ENCODE results near the gene CDIPT.

Gene CDIPT

DNA sequence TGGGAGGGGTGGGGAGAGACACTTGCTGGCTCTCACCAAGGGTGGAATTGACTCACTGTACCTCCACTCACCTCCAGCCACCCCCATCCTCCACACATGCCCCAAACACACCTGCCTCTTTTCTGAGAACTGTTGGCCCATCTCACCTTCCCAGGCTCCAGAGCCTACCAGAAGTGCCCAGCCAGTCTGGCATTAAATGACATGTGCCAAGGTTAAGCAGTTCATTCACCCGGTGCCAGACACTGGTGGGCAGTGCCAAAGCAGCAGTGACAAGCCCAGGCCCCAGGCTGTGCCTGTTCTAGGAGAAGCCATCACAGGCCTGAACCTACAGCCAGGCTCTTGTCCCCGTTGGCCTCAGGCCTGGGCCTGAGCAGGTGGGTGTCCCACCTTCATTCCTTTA lies 31.5 kb downstream of the CDIPT start:
- no peak for DNase-seq (ENCODE audit: low read depth)
- TF ChIP-seq CTCF (IDR thresholded peaks at IDR 0.05; ENCODE audit: insufficient read depth, low read depth, low read length, missing control alignments) = no peak
- H3K4me3 ChIP-seq (ENCODE audit: low read length) = no peak overlapping the region

DNA sequence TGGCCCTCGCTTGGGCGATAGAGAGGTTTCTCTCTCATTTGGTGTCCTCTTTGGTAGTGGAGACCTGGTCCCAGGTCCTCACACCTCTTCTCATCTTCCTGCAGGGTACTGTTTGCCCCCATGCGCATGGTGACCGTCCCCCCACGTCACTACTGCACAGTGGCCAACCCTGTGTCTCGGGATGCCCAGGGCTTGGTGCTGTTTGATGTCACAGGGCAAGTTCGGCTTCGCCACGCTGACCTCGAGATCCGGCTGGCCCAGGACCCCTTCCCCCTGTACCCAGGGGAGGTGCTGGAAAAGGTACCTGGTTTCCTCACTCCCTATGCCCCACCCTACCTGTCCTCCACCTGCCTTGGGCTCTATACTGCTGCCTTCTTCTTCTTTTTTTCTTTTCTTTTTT lies 32.3 kb downstream of the CDIPT start:
- DNase-seq (ENCODE audit: low read depth) = no peak
- H3K4me3 ChIP-seq (ENCODE audit: low read length) = no peak overlapping the region
- TF ChIP-seq CTCF (IDR thresholded peaks at IDR 0.05; ENCODE audit: insufficient read depth, low read depth, low read length, missing control alignments) = no peak

- no peak for DNase-seq (ENCODE audit: low read depth)
- H3K4me3 ChIP-seq (ENCODE audit: low read length) = no peak overlapping the region
- TF ChIP-seq CTCF (IDR thresholded peaks at IDR 0.05; ENCODE audit: insufficient read depth, low read depth, low read length, missing control alignments) = no peak
Measured at GRCh38 chr16:29826342-29826695, 36.7 kb downstream of the CDIPT start.

DNA sequence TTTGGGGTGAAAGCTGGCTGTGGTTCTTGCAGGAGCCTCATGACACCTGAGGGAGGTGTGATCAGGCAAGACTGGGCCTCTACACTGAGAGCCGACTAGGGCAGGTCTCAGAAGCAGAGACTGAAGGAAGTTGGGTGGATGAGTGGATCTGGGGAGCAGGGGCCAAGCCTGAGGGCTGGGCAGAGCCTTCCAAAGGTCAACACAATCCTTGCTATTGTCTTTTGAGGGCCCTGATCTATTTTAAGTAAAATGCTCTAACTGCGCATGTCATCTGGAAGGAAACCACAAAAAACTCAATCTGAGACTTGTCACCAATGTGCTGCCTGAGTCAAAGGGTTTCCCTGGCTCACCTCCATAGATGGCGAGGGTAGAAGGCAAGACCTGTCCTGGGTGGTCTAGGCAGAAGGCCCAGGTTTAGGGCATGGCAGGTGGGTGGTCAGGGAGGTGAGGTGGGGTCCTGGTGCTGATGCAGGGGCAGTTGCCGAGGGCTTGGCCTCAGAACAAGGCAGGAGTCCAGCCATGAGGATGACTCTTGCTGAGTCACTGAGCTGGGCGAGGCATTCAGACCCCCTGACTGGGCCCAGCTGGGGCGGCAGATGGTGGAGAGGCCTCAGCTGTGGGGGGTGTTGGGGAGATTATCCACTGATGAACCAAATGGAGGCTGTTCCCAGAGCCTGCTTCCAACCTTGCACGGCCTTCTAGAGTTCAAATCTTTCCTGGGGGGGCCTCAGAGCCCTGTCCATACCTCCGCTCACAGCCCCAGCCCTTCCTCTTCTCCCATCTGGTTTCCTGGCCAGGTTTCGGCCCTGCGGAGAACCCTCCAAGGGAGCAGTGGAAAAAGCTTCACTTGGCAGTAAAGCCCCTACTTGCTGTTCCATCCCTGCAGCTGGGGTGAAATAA lies 37.6 kb downstream of the CDIPT start:
- no peak for TF ChIP-seq CTCF (IDR thresholded peaks at IDR 0.05; ENCODE audit: insufficient read depth, low read depth, low read length, missing control alignments)
- no peak for DNase-seq (ENCODE audit: low read depth)
- H3K4me3 ChIP-seq (ENCODE audit: low read length) = no peak overlapping the region

GRCh38 chr16:29824589-29825144 lies 38.4 kb downstream of the CDIPT start:
- DNase-seq (ENCODE audit: low read depth) = peak; percentile 36
- no peak overlapping the region for H3K4me3 ChIP-seq (ENCODE audit: low read length)
- no peak for TF ChIP-seq CTCF (IDR thresholded peaks at IDR 0.05; ENCODE audit: insufficient read depth, low read depth, low read length, missing control alignments)

- peak overlapping the region; percentile 92 for H3K4me3 ChIP-seq (ENCODE audit: low read length)
- DNase-seq (ENCODE audit: low read depth) = peak; percentile 78
- no peak for TF ChIP-seq CTCF (IDR thresholded peaks at IDR 0.05; ENCODE audit: insufficient read depth, low read depth, low read length, missing control alignments)
Measured at GRCh38 chr16:29821643-29822115, 41.3 kb downstream of the CDIPT start.

All from epithelial cell of esophagus (primary cell).